Measurements from ENCODE around the gene CREG1.

Gene CREG1

GRCh38 chr1:167546935-167547334 lies 6.6 kb downstream of the CREG1 start:
- CTCF ChIA-PET: interaction anchor here (1.0 to 4.5 kb wide), 5 partner anchors 9 to 141 kb away, joined by 3 to 11 read pairs (median 4); no protein-coding TSS in a partner anchor
- DNase-seq (ENCODE audit: extremely low spot score): no peak
- TF ChIP-seq CTCF (IDR thresholded peaks at IDR 0.05; ENCODE audit: control extremely low read depth, extremely low read depth, low read depth, missing control alignments): no peak
- POLR2A ChIA-PET: no interaction called here

- CTCF ChIA-PET: interaction anchor here (0.8 to 4.5 kb wide), 2 partner anchors 10 to 142 kb away, joined by 3 to 11 read pairs; no protein-coding TSS in a partner anchor
- POLR2A ChIA-PET: no interaction called here
- DNase-seq (ENCODE audit: extremely low spot score): no peak
- TF ChIP-seq CTCF (IDR thresholded peaks at IDR 0.05; ENCODE audit: control extremely low read depth, extremely low read depth, low read depth, missing control alignments): no peak
Measured at GRCh38 chr1:167545349-167545748, 8.2 kb downstream of the CREG1 start.

- ChIA-PET CTCF (interaction anchor here (0.8 to 4.5 kb wide), 4 partner anchors 11 to 277 kb away, joined by 3 to 11 read pairs (median 8); no protein-coding TSS in a partner anchor), POLR2A (no interaction called here)
- DNase-seq (ENCODE audit: extremely low spot score): no peak
Measured at GRCh38 chr1:167544447-167545093, 9.0 kb downstream of the CREG1 start.

GRCh38 chr1:167543199-167543990 lies 10.2 kb downstream of the CREG1 start:
- DNase-seq (ENCODE audit: extremely low spot score): no peak
- ChIA-PET POLR2A (no interaction called here), CTCF (interaction anchor here (0.7 to 4.5 kb wide), 8 partner anchors 8 to 323 kb away, joined by 3 to 87 read pairs (median 4); partner anchors contain the start of gene CREG1)
- no peak for TF ChIP-seq CTCF (IDR thresholded peaks at IDR 0.05; ENCODE audit: control extremely low read depth, extremely low read depth, low read depth, missing control alignments)

More at GRCh38 chr1:167544447-167545093, 9.0 kb downstream of the CREG1 start:
- TF ChIP-seq CTCF (IDR thresholded peaks at IDR 0.05; ENCODE audit: control extremely low read depth, extremely low read depth, low read depth, missing control alignments): no peak

- no peak for DNase-seq (ENCODE audit: extremely low spot score)
- no peak for TF ChIP-seq CTCF (IDR thresholded peaks at IDR 0.05; ENCODE audit: control extremely low read depth, extremely low read depth, low read depth, missing control alignments)
- ChIA-PET POLR2A (no interaction called here), CTCF (interaction anchor here (0.9 to 4.5 kb wide), 13 partner anchors 9 to 322 kb away, joined by 3 to 87 read pairs (median 5); partner anchors contain the start of gene CREG1)
Measured at GRCh38 chr1:167542109-167543032, 11.2 kb downstream of the CREG1 start.

GRCh38 chr1:167541610-167542009 lies 12.0 kb downstream of the CREG1 start:
- CTCF ChIA-PET: interaction anchor here (0.9 to 4.5 kb wide), 23 partner anchors 8 to 322 kb away, joined by 3 to 87 read pairs (median 8); partner anchors contain the start of genes CREG1 and POU2F1
- DNase-seq (ENCODE audit: extremely low spot score): no peak
- POLR2A ChIA-PET: no interaction called here
- no peak for TF ChIP-seq CTCF (IDR thresholded peaks at IDR 0.05; ENCODE audit: control extremely low read depth, extremely low read depth, low read depth, missing control alignments)

All from GM10248 (cell line).